GM18508 (cell line): ENCODE results near the gene NADK.
"Not testable (repeated sequence)": the region's sequence is repeated elsewhere in the genome, so short reads cannot be mapped to it uniquely, and the experiment has no call there.

ENCODE experiments used
- ATAC-seq: cut with Tn5 transposase; IDR thresholded peaks from one replicate; pipeline ENCODE4 v1.9.1; 2021; ENCODE audit warnings: moderate number of reproducible peaks; ENCODE audit not compliant: insufficient read depth, unreplicated experiment

The NADK gene

DNA sequence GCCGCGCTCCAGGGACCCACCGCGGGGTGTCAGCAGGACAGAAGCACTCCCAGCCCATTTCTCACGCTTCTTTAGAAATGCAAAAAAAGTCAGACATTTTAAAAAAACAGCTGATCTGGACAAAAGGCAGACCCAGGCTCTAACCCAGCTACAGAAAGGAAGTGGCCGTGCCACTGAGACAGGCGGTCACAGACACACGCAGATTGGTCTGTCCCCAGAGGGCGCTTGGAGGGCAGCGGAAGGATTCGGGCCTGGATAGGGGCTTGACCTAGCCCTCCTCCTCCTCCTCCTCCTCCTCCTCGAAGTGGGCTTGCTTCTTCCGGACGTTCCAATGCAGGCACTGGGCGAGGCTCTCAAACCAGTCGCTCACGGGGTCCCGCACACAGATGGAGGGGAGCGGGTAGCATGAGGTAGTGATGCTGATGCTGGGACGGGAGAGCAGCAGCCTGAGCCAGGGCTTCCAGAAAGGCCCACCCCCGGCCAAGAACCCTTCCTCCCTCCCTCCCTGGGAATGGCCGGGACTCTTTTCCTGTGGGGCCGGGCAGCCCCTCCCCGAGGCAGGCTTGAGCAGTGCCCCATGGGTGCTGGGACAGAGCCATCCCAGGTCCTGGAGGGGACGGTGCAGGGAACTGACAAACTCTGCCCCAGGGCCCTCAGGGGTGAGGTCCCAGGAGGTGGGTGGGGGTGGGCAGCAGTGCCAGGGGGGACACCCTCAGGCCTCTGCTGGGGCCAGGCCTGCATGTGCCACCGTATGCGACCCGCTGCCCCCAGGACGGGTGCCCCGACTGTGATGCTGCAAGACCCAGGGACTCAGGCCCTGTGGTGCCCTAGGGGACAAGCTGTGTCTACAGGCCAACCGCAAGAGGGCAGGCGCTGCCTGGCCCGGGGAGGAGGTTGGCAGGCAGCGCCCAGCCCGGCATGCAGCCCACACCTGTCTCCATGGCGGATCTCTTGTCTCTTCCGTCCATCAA, 25.3 kb downstream of the NADK start:
- ATAC-seq: no peak

DNA sequence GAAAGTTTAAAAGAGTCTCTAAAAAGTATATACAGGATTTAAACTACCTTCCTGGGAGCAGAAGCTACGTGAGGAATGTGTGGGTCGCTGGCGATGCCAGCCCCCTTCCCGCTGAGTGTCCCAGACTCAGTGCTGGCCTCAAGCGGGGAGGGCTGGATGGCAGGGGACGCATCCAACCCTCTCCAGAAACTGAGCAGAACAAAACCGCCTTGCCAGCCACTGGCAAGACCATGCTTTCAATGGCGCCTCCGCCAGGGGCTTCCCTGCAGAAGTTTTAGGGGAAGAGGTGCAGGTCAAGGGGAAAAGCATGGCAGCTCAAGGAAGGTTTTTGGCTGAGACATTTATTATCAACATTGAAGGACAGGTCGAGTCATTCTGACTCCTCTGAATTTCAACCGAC, 26.1 kb downstream of the NADK start:
- ATAC-seq: no peak

DNA sequence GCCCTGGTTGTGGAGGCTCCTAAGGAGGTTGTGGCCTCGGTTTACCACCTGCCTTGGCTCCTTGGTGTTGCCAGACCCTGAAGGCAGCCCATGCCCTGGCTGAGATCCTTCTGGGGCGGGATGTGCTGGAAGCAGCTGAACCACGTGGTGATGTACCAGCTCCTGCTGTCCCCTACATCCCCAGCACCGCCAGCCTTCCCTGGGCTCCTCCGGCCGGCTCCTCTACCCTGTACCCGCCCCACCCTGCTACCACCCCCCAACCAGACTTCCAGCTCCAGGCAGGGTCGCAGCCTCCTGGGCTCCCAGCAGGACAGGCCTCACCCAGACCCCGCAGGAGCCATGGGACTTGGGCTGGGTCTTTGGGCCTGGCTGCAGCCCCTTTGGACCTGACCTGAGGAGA, 28.3 kb downstream of the NADK start:
- ATAC-seq: not testable (repeated sequence)

DNA sequence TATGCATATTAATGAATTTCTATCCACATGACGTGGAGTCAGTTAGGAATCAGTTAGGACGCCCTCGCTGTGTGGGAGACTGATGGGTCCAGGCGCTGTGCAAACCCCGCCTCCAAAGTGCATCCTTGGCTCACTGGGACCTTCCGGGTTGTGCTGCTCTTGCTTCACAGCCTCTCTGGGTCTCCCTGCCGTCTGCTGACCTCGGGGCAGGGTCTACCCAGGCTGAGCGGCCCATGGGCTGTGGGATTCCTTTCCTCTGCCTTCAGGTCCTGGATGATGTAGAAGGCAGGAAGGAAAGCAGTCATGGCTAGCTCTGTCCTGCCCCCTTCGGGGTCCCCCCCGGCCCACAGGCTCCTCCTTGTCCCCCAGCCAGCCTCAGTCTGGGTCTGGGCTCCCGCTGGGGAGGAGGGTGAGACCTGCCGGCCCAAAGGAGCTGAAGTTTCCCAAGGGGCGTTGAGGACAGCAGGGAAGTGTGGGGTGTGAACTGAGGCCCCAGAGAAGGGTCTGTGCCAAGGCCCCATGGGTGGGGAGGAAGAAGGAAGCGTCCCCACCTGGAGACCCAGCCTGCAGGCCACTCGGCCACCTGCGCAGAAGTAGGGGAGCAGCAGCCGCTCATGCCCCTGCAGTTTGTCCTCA, 29.5 kb downstream of the NADK start:
- ATAC-seq: no peak

DNA sequence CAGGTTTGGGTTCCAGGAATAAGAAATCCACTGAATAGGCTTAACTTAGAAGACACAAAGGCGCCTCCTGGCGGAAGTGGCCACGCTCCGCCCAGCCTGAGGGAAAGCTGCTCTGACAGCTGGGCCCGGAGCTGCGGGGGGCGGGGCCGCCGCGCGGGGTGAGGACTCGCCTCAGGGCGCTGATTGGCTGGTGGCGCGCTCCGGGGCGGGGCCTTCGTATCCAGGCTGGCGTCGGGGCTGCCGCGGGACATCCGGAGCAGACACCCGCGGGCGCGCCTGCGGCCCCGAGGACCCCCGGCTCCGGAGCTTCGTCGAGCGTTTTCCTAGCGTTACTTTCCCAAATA, 31.7 kb downstream of the NADK start:
- peak; percentile 41 for ATAC-seq

- peak; percentile 55 for ATAC-seq
These were observed 32.4 kb downstream of the NADK start for GRCh38 chr1:1745651-1746565.

- not testable (repeated sequence) for ATAC-seq
These were observed 35.7 kb downstream of the NADK start for GRCh38 chr1:1742529-1742928.

DNA sequence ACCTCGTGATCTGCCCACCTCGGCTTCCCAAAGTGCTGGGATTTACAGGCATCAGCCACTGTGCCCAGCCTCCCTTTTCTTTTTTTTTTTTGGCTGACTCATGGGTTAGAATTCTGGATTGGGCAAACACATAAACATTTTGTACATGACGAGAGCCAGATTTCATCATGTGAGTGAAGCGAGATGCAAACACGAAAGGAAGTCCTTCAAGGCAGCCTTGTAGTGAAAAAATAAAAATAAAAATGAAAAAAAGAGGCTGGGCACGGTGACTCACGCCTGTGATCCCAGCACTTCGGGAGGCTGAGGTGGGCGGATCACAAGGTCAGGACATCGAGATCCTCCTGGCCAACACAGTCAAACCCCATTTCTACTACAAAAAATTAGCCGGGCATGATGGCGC, 37.3 kb downstream of the NADK start:
- ATAC-seq: not testable (repeated sequence)

- not testable (repeated sequence) for ATAC-seq
These were observed 39.4 kb downstream of the NADK start for GRCh38 chr1:1738799-1739337.

DNA sequence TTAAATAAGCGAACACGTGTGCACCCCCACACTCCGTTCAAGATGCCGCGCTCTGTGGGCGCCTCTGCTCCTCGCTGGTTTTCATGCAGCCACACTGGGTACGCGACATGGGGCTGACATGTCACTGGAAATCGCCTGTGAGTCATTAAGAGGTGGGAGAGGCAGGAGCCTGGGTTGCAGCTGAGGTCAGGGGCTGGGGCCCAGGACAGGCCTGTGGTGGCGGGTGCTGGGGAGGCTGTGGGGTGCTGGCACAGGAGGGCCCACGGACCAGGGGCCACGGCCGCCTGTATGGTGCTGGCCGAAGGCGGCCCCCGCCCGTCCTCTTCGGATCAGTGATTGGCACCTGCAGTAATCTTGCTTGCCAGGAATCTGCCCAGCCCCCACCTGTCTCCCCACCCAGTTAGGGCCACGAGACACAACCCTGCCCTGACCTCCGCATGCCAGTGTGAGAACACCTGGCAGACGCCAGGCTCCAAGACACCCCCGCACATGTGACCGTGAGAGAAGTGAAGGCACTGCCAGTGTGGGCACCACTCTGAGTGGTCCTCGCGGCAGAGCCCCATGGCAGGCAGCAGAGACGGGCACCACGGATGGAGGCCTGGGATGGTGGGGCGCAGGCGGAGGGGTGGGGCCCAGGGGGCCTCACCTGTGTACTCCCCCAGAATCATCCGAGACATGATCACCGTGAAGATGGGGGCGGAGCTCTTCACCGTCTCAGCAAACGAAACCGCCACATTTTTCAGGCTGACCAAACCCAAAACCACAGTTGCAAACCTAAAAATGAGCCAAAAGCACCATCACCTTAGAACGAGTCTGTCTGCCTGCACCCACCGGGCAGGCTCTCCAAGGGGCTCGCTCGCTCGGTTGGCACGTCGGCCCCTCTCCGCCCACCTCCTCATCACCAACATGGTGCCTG, 40.3 kb downstream of the NADK start:
- ATAC-seq: not testable (repeated sequence)

DNA sequence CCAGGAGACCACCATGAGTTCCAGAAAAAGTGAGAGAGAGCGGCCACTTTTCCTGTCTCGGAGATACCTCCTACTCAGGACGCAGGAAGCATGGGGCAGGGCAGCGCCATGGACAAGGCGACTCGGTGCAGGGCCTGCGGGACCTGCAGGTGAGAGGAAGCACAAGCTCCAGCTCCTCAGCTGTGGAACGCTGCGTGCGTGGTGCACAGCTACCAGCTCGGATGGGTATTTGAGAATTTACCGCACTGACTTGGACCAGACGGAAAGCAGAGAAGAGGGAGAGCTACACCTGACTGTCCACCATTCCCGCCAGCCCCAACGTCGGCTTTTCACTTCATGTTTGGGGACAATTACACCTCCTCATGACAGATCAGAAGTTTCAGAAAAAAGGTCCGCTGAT, 45.9 kb downstream of the NADK start:
- no peak for ATAC-seq

DNA sequence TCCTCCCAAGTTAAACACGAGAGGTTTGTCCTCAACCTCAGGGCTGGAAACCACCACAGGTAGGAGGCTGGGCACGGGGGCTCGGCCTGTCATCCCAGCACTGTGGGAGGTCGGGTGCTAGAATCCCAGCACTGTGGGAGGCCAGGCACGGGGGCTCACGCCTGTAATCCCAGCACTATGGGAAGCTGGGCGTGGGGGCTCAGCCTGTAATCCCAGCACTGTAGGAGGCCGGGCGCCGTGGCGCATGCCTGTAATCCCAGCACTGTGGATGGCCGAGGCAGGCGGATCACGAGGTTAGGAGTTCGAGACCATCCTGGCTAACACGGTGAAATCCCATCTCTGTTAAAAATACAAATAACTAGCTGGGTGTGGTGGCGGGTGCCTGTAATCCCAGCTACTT, 47.4 kb downstream of the NADK start:
- no peak for ATAC-seq

- not testable (repeated sequence) for ATAC-seq
These were observed 48.0 kb downstream of the NADK start for GRCh38 chr1:1730230-1730629.

- not testable (repeated sequence) for ATAC-seq
These were observed 49.0 kb downstream of the NADK start for GRCh38 chr1:1729116-1729816.

DNA sequence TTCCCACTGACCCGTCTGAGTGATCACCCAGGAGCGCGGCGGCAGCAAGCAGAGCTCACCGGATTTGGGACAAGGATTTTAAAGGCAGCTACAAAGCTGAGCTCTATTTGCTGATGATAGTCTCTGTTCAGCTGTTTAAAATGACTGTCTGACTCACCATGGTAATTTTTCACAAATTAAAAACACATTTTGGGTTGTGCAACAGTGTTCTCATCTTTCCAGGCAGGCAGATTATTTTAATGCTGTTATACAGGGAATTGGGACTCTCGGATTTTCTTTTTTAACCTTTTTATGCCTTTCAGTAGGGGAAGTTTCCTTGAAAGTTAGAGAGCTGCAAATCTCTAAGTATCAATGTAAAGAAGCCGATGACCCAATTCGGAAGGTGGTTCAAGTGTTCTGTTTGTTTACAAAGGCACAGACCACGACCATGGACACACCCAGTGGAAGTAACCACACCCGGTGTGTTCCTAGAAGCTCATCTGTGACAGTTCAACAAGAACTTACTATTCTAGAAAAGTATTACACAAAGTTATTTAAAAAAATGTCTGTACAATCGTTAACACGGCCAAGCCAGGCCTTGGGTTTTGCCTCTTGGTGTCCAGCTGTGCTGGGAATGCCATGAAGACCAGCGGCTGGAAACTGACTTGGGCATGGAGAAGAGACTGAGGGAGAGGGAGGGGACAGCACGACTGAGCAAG, 49.8 kb downstream of the NADK start:
- ATAC-seq: not testable (repeated sequence)

GRCh38 chr1:1727131-1727651, 51.1 kb downstream of the NADK start:
- not testable (repeated sequence) for ATAC-seq

- ATAC-seq: not testable (repeated sequence)
These were observed 52.2 kb downstream of the NADK start for GRCh38 chr1:1726088-1726487.
